Liver (tissue), 9 donors: Measurements from ENCODE around the gene PTGIS. TPM values are rescaled to one million over a fixed set of nuclear protein-coding genes. Genes with fewer than 3 reads are reported as not detected.
"Not testable (repeated sequence)": the region's sequence is repeated elsewhere in the genome, so short reads cannot be mapped to it uniquely, and the experiment has no call there.

Experiments
- DNase-seq: peaks from one replicate; pipeline ENCODE4 v3.0.0-alpha.2; 2017; ENCODE audit warnings: low spot score
- H3K27ac ChIP-seq, 2 donors: one replicate each; pipeline ENCODE4 v1.7.0; 2013; ENCODE audit warnings: inconsistent platforms in 2 of 2, low read length in 2 of 2, control low read depth in 1 of 2, low read depth in 1 of 2, mild to moderate bottlenecking in 1 of 2
- H3K27me3 ChIP-seq, 4 donors: one replicate each; pipeline versions ENCODE4 v1.6.1 to v1.7.0; 2013; ENCODE audit warnings: low read length in 3 of 4, inconsistent platforms in 1 of 4, mild to moderate bottlenecking in 1 of 4, moderate library complexity in 1 of 4; ENCODE audit not compliant: control insufficient read depth in 4 of 4, insufficient read depth in 4 of 4
- H3K36me3 ChIP-seq, 4 donors: one replicate each; pipeline versions ENCODE4 v1.6.1 to v1.7.0; 2013; ENCODE audit warnings: low read length in 3 of 4, mild to moderate bottlenecking in 3 of 4, low read depth in 1 of 4, moderate library complexity in 1 of 4; ENCODE audit not compliant: control insufficient read depth in 4 of 4, insufficient read depth in 3 of 4
- H3K4me1 ChIP-seq, 4 donors: one replicate each; pipeline versions ENCODE4 v1.6.1 to v1.7.0; 2013; ENCODE audit warnings: low read length in 3 of 4, mild to moderate bottlenecking in 3 of 4, moderate library complexity in 1 of 4; ENCODE audit not compliant: control insufficient read depth in 4 of 4, insufficient read depth in 4 of 4
- H3K4me3 ChIP-seq, 3 donors: one replicate each; pipeline versions ENCODE4 v1.6.1 to v1.7.0; 2013; ENCODE audit warnings: low read length in 3 of 3, control low read depth in 1 of 3, low read depth in 1 of 3, mild to moderate bottlenecking in 1 of 3
- H3K9ac ChIP-seq, 2 donors: one replicate each; pipeline ENCODE4 v1.7.0; 2013; ENCODE audit warnings: low read length in 2 of 2, mild to moderate bottlenecking in 2 of 2, moderate library complexity in 2 of 2, control low read depth in 1 of 2, low read depth in 1 of 2
- H3K9me3 ChIP-seq, 4 donors: one replicate each; pipeline versions ENCODE4 v1.6.1 to v1.7.0; 2013; ENCODE audit warnings: low read length in 3 of 4; ENCODE audit not compliant: control insufficient read depth in 4 of 4
- EGR1 ChIP-seq, 2 donors: IDR thresholded peaks; 2 replicates each; pipeline ENCODE4 v1.6.1; 2016 to 2018; ENCODE audit warnings: antibody characterized with exemption in 2 of 2, low read depth in 2 of 2
- FOXA1 ChIP-seq: IDR thresholded peaks from 2 replicates; pipeline ENCODE4 v1.6.1; 2016; ENCODE audit warnings: antibody characterized with exemption
- FOXA2 ChIP-seq: IDR thresholded peaks from 2 replicates; pipeline ENCODE4 v1.6.1; 2016; ENCODE audit warnings: antibody characterized with exemption
- GABPA ChIP-seq, 2 donors: IDR thresholded peaks in 1 of 2; conservative IDR thresholded peaks in 1 of 2; 2 replicates each; pipeline ENCODE4 v1.6.1; 2016; ENCODE audit warnings: antibody characterized with exemption in 2 of 2, mild to moderate bottlenecking in 1 of 2, moderate library complexity in 1 of 2
- HNF4A ChIP-seq, 2 donors: conservative IDR thresholded peaks; 2 replicates each; pipeline ENCODE4 v1.6.1; 2016; ENCODE audit warnings: antibody characterized with exemption in 2 of 2, mild to moderate bottlenecking in 2 of 2
- HNF4G ChIP-seq: IDR thresholded peaks from 2 replicates; pipeline ENCODE4 v1.6.1; 2016; ENCODE audit warnings: antibody characterized with exemption
- JUND ChIP-seq, 2 donors: IDR thresholded peaks; 2 replicates each; pipeline ENCODE4 v1.6.1; 2016; ENCODE audit warnings: antibody characterized with exemption in 2 of 2
- NR2F2 ChIP-seq: IDR thresholded peaks from 2 replicates; pipeline ENCODE4 v1.6.1; 2016; ENCODE audit warnings: antibody characterized with exemption
- RAD21 ChIP-seq, 2 donors: IDR thresholded peaks; 2 replicates each; pipeline ENCODE4 v1.6.1; 2016; ENCODE audit warnings: antibody characterized with exemption in 2 of 2, mild to moderate bottlenecking in 2 of 2
- RXRA ChIP-seq, 2 donors: IDR thresholded peaks; 2 replicates each; pipeline ENCODE4 v1.6.1; 2017 to 2018; ENCODE audit warnings: antibody characterized with exemption in 2 of 2, mild to moderate bottlenecking in 1 of 2
- SP1 ChIP-seq: IDR thresholded peaks from 2 replicates; pipeline ENCODE4 v1.6.1; 2018; ENCODE audit warnings: antibody characterized with exemption, mild to moderate bottlenecking
- TAF1 ChIP-seq: conservative IDR thresholded peaks from 2 replicates; pipeline ENCODE4 v1.6.1; 2016; ENCODE audit warnings: antibody characterized with exemption, mild to moderate bottlenecking
- YY1 ChIP-seq: IDR thresholded peaks from 2 replicates; pipeline ENCODE4 v1.6.1; 2016; ENCODE audit warnings: antibody characterized with exemption, mild to moderate bottlenecking
- ZBTB33 ChIP-seq: IDR thresholded peaks from 2 replicates; pipeline ENCODE4 v1.6.1; 2016; ENCODE audit warnings: antibody characterized with exemption
- WGBS: extraction: QIAGEN DNeasy Blood & Tissue Kit; methylation state at CpG from one replicate; pipeline ENCODE4 v1.1.7; 2013; 5-methylcytosine and 5-hydroxymethylcytosine counted together
- polyA plus RNA-seq, 2 donors: library from polyadenylated mRNA; stranded (reverse) in 1 of 2; unstranded in 1 of 2; fragments of 200-250 nt in 1 of 2; fragments of >200 nt in 1 of 2; fragmentation: Nextera tagmentation in 1 of 2; extraction: Ambion mirVana in 1 of 2; gene quantifications; one replicate each; pipeline versions ENCODE4 v1.2.1 to v1.2.3, GENCODE V29; 2013 to 2015
- total RNA-seq, 2 donors: library from RNA; depleted of rRNA; stranded (reverse); fragments of >200 nt; gene quantifications; one replicate each; pipeline ENCODE4 v1.2.3, GENCODE V29; 2014
- TF ChIP-seq, protein P1 (sequence below): IDR thresholded peaks from 2 replicates; pipeline ENCODE4 v1.6.1; 2016; ENCODE audit warnings: antibody characterized with exemption
- TF ChIP-seq, protein P2 (sequence below): fragments of 150-350 bp; IDR thresholded peaks from 2 replicates; pipeline ENCODE4 v1.5.1; 2017; ENCODE audit warnings: improper control_type of control experiment, low read depth, low read length; ENCODE audit not compliant: missing input control
- TF ChIP-seq, protein P3 (sequence below): IDR thresholded peaks from 2 replicates; pipeline ENCODE4 v1.6.1; 2016; ENCODE audit warnings: antibody characterized with exemption, mild to moderate bottlenecking
- TF ChIP-seq, protein P4 (sequence below): IDR thresholded peaks from 2 replicates; pipeline ENCODE4 v1.6.1; 2016; ENCODE audit warnings: antibody characterized with exemption
- donor health status: healthy.
- donor health status: healthy.
- donor health status: healthy.
- donor health status: healthy.
- donor health status: healthy.

The PTGIS gene
- total and polyA plus RNA-seq, 4 donors, result 2.2 to 6.3 (median 3.8) TPM

DNA sequence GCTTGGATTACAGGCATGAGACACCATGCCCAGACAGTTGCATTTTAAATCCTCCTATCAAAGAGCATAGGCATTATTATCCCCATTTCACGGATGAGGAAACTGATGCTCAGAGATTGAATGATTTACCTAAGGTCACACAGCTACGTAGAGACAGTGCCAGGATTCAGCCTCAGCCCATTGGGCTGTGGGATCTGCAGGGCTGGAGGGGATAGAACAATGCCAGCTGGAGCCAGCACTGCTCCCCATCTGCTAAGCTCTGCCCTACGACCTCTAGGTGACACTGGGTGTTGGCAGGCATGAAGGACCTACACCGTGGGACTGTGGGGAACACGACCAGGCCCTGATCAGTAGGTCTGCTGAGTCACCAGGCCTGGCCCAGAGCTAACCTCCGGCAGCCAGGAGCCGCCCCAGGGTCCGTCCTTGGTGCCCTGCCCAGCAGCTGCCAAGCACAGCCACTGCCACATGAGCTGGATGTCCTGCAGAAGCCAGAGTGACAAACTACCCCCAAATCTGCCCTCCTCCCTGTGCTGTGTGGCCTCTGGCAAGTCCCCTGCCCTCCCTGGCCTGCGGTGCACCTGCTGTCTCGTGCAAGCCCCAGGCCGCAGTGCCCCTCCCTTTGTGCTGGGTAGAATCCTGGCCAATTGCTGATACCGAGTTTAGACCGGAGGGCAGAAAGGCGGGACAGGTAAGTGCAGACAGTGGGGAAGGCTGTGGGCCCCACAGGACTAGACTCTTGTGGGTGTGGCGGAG lies 47.6 kb upstream of the PTGIS start:
- no peak for DNase-seq

GRCh38 chr20:49615051-49615400 lies 47.1 kb upstream of the PTGIS start:
- not testable (repeated sequence) for H3K27me3 ChIP-seq, H3K36me3 ChIP-seq, H3K9me3 ChIP-seq, H3K4me3 ChIP-seq, H3K9ac ChIP-seq, DNase-seq
- H3K4me1 ChIP-seq, result peaks cover 6 to 26% (median 18%) of the 10 kb centered on the region in 4 donors
- H3K27ac ChIP-seq, result peak overlapping the region; percentile 56 to 72
- 90% methylated on average over 8 of the region's 8 CpGs for WGBS

More for the DNA sequence above, 47.6 kb upstream of the PTGIS start:
- Histone ChIP-seq H3K9ac (no peak overlapping the region), H3K27me3 (no peaks in the 10 kb centered on the region), H3K36me3 (no peaks in the 10 kb centered on the region), H3K4me3 (no peak overlapping the region), H3K27ac (peak overlapping the region; percentile 72 to 80), H3K9me3 (no peaks in the 10 kb centered on the region), H3K4me1 (peaks cover 6 to 26% (median 18%) of the 10 kb centered on the region in 4 donors)
- 36% methylated on average over 15 of the region's 15 CpGs for WGBS
- TF ChIP-seq, protein P1, sequence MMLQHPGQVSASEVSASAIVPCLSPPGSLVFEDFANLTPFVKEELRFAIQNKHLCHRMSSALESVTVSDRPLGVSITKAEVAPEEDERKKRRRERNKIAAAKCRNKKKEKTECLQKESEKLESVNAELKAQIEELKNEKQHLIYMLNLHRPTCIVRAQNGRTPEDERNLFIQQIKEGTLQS, result peak; percentile 88
- TF ChIP-seq JUND (IDR thresholded peaks at IDR 0.05) (peak; percentile 91 to 96), HNF4A (conservative IDR thresholded peaks at IDR 0.05) (peak; percentile 98 to 99), FOXA2 (peak; percentile 61), NR2F2 (peak; percentile 71), RAD21 (IDR thresholded peaks at IDR 0.05) (peak; percentile 70 to 74), YY1 (peak; percentile 76), RXRA (IDR thresholded peaks at IDR 0.05) (peak; percentile 95 to 99), FOXA1 (peak; percentile 78), ZBTB33 (peak; percentile 87), SP1 (peak; percentile 87), TAF1 (no peak), GABPA (IDR thresholded peaks at IDR 0.05 in 1 of 2, conservative IDR thresholded peaks at IDR 0.05 in 1 of 2) (peak in 1 of 2 donors; percentile 29), HNF4G (peak; percentile 76), EGR1 (IDR thresholded peaks at IDR 0.05; ENCODE audit: low read depth in 2 of 2) (peak in 1 of 2 donors; percentile 58)
- TF ChIP-seq, protein P2, sequence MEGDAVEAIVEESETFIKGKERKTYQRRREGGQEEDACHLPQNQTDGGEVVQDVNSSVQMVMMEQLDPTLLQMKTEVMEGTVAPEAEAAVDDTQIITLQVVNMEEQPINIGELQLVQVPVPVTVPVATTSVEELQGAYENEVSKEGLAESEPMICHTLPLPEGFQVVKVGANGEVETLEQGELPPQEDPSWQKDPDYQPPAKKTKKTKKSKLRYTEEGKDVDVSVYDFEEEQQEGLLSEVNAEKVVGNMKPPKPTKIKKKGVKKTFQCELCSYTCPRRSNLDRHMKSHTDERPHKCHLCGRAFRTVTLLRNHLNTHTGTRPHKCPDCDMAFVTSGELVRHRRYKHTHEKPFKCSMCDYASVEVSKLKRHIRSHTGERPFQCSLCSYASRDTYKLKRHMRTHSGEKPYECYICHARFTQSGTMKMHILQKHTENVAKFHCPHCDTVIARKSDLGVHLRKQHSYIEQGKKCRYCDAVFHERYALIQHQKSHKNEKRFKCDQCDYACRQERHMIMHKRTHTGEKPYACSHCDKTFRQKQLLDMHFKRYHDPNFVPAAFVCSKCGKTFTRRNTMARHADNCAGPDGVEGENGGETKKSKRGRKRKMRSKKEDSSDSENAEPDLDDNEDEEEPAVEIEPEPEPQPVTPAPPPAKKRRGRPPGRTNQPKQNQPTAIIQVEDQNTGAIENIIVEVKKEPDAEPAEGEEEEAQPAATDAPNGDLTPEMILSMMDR, result peak; percentile 3
- TF ChIP-seq, protein P3, sequence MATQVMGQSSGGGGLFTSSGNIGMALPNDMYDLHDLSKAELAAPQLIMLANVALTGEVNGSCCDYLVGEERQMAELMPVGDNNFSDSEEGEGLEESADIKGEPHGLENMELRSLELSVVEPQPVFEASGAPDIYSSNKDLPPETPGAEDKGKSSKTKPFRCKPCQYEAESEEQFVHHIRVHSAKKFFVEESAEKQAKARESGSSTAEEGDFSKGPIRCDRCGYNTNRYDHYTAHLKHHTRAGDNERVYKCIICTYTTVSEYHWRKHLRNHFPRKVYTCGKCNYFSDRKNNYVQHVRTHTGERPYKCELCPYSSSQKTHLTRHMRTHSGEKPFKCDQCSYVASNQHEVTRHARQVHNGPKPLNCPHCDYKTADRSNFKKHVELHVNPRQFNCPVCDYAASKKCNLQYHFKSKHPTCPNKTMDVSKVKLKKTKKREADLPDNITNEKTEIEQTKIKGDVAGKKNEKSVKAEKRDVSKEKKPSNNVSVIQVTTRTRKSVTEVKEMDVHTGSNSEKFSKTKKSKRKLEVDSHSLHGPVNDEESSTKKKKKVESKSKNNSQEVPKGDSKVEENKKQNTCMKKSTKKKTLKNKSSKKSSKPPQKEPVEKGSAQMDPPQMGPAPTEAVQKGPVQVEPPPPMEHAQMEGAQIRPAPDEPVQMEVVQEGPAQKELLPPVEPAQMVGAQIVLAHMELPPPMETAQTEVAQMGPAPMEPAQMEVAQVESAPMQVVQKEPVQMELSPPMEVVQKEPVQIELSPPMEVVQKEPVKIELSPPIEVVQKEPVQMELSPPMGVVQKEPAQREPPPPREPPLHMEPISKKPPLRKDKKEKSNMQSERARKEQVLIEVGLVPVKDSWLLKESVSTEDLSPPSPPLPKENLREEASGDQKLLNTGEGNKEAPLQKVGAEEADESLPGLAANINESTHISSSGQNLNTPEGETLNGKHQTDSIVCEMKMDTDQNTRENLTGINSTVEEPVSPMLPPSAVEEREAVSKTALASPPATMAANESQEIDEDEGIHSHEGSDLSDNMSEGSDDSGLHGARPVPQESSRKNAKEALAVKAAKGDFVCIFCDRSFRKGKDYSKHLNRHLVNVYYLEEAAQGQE, result peak; percentile 75
- TF ChIP-seq, protein P4, sequence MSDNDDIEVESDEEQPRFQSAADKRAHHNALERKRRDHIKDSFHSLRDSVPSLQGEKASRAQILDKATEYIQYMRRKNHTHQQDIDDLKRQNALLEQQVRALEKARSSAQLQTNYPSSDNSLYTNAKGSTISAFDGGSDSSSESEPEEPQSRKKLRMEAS, result peak; percentile 96
